NCI-H2196 treated with DMSO at 0.1 percent for 48 hours (cell line): ENCODE results near the gene VAPA.

Experiments used
- DNase-seq: peaks from one replicate; lab custom pipeline; 2025; ENCODE audit not compliant: unreplicated experiment; lab: John Stamatoyannopoulos, UW

VAPA gene

DNA sequence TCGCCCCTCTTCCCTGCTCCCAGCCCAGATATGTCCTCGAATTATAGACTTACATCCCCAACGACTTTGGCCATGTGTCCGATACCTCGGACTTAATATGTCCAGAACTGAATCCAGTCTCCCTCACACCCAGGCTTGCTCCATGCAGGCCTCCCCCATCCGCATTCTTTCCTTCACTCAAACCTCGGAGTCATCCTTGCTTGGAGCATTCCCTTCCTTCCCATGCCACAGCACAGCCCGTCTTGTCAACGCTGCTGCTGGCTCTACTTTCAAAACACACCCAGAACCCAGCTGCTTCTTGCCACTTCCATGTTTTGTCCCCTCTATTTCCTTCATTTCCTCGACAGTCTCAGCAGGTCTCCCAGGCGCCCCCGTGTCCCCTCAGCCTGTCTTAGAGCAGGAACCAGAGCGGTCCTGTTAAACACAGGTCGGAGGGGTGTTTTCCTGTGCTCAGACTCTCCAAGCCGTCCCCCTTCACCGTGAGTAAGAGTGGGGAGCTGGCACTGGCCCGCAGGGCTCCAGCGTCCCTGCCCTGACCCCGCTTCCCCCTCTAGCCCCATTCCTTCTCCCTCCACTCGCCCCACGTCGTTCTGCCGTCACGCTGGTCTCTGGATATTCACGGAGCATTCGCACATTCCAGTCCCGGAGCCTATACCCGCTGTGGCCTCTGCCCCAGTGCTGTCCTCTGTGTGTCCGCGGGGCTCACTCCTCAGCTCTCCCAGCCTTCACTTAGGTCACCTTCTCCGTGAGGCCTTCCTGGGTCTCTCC, 54.4 kb downstream of the VAPA start:
- no peak for DNase-seq

DNA sequence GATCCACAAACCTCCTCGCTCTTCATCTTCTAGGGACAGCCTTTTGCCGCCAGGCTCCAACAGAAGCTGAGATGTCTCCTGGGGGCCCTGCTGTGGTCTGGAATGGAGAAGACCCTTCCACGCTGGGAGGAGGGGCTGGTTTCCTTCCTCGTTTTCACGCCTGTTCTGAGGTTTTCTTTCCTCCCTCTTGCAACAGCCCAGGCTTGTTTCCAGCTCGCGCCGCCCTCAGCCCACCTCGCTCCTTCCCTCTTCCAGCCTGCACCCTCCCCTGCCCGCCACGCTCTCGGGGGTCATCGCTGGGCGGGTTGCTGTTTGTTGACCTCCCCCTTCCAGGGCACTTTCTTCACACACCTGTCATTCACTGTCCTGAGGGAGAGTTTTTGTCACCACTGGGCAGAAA, 55.4 kb downstream of the VAPA start:
- DNase-seq, result no peak

DNA sequence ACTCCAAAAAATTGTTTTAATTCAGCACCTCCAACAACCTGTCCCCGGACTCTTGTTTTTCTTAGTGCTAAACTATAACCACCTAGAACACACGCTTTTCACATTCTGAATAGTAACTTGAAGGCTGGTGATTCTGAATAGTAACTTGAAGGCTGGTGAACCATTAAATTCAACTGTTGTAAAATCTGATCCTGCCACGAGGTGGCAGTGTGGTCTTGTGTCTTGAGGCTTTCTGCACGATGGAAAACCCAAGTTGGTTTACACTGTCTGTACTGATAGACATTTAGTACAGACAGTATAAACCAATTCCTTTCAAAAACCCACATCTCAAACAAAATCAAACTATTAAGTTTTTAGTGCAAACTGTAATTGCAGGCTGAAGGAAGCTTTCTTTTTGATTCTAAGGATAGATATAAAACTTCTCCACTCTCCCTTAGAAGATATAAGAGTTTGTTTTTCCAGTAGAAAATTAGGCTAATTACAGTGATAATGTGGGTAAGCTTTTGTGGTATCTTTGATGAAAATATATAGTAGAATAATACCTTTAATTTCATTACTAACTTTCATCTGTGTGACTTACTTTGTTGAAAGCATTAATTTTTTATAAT, 57.6 kb downstream of the VAPA start:
- DNase-seq, result peak; percentile 46

DNA sequence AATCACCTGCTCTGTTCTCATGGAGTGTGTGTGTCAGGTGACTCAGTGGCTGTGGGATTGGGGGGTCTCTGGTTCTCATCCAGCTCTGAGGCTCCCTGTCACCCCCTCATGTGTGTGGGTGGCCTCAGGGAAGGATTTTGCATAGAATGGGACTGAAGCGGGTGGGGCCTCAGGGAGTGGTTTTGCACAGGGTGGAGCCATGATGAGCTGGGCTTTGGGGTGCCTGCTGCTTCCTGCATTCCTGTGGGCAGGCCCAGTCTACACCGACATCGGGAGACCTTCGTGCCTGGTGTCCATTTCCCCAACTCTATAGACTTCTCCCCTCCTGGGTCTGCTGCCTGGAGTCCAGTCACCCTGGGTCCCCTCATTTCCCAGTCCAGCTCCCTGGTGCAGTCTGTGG, 59.7 kb downstream of the VAPA start:
- no peak for DNase-seq

DNA sequence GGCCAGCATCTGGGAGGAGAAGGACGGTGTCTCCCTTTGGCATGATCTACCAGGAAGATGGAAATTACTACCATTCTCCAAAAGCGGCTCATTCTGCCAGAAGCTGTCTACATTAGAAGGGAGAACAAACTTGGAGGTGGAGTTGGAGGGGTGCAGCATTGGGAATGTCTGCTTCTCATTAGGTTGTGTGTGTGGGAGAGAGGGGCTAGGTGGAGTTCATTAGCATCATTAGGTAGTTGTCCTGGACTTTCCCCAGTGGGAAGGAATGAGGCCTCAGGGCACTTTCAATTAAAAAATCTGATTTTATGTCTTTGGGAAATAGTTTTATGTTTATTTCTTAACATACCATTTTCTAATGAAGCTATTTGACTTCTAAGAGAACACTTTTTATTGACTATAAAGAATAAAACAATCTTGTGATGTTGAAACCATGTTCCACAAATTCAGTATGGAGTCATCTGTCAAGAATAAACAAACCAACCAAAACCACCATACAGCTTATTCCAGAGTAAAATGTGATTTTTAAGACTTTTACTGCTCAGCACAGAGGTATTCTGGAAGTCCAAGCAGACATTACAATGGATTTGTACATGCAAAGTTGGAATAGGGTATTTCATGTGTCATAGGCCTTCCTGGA, 60.6 kb downstream of the VAPA start:
- no peak for DNase-seq

DNA sequence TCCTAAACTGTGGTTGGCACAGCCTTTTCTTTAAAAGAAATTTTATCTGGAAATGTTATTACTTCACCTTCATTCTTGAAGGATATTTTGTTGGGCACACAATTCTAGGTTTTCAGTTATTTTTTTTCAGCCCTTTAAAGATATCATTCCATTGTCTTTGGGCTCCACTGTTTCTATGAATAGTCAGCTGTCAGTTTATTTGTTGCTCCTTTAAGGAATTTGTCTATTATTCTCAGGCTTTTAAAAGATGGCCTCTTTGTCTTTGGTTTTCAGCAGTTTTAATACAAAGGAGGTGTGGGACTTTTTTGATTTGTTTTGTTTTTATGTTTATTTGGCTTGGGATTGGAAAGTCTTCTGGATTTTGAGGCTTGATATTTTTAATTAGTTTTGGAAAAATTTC, 61.8 kb downstream of the VAPA start:
- peak; percentile 11 for DNase-seq

DNA sequence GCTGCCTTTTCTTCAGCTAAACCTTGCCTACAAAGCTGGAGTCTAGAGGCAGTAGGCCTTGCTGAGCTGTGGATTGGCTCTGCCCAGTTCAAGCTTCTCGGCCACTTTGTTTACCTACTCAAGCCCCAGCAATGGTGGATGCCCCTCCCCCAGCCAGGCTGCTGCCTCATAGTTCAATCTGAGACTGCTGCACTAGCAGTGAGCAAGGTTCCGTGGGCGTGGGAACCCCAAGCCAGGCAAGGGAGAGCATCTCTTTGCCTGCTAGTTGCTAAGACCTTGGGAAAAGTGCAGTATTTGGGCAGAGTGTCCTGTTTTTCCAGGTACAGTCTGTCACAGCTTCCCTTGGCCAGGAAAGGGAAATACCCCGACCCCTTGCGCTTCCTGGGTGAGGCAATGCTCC, 68.9 kb downstream of the VAPA start:
- no peak for DNase-seq

DNA sequence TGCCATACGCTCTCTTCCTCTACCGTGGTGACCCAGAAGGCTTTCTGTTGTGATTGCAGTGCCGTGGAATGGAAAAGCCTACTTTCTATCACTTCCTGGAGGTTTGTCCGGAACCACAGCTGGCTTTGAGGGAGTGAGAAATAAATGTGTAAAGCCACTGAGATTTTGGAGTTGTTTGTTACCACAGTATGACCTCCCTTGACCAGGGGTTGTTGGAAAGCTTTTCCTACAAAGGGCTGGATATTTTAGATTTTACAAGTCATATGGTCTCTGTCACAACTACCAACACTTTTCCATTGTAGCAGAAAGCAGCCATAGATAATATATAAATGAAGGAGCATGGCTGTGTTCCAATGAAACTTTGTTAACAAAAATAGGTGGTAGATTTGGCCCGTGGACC, 70.3 kb downstream of the VAPA start:
- DNase-seq, result no peak

DNA sequence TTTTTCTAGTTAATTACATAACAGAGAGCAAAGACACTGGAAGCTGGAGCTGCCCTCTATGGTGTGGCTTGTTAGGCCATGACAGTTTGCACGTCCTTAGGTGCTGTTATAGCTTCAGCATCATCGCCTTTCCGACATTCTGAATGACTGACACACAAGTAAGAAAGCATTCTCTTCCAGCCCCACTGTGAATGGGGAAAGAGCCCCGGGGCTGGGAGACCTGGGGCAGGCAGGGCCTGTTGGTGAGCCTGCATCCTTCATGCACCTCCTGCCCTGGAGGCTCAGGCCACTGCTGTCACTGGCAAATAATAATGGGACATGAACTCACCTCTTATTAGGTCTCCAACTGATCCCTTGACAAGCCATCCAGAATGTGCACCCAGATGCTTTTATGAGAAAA, 71.8 kb downstream of the VAPA start:
- no peak for DNase-seq

DNA sequence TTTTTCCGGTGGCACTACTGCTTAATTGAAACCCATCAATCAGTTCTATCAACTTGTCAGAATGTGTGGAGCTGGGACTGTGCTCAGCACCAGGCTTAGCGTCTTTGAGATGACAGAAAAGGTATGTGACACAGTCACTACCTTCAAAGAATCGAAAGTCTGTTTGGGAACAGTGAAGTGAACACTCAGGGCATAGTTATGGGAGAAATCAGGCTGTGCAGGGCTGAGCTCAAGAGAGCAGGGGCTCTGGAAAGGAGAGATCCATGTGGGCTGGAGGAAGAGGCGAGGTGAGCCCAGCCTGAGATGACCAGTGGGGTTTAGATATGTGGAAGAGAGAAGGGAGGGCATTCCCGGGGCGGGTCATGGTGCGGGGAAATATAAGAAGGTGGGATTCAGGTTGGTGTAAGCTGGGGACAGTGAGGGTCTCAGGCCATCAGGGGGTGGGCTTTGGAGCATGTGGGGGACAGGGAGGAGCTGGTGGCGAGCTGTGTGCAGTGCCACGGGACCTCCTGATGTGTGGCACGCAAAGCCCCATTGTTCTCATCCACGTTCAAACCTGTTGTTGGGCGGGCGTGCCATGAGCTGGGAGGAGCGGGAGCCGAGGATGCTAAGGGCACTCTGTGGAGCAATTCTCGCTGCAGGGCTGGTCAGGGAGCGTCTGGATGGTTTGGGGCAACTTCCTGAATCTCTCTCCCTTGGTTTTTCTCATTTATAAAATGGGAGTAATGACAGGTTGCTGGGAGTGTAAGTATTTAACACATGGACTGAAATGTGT, 72.5 kb downstream of the VAPA start:
- DNase-seq, result no peak

DNA sequence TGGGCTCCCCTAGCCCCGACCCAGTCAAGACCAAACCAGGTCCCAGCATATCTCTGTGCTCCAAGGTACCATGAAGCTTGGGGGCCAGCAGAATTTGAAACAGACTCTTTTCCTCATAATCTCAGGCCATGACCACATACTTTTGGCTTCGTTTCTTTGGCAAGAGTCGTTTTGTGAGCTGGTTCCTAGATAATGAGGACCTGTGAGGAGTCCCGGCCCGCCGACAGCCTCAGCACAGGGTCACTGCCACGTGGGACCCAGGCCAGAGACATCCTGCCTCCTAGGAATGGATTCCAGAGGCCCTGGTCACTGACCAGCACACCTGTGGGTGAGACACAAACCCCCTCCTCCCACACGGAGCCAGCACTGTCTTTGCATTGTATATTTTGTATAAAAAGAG, 73.5 kb downstream of the VAPA start:
- peak; percentile 49 for DNase-seq

DNA sequence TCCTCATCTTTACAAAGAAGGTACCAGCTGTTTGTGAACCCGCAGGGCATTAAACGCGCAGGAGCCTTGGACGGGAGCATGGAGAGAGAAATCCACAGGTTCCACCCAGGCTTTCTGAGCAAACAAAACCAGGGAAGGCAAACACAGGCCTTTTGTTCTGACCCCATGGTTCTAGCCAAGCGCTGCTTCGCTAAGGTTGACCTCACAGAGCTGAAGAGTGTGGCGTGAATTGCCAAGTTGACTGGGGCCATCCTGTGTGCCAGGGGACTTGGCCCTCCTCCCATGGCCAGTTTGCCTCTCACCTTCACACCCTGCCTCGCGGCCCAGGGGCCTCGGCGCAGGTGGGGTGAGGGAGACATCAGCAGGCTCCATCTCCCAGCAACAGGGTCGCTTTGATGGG, 74.1 kb downstream of the VAPA start:
- DNase-seq, result peak; percentile 96

DNA sequence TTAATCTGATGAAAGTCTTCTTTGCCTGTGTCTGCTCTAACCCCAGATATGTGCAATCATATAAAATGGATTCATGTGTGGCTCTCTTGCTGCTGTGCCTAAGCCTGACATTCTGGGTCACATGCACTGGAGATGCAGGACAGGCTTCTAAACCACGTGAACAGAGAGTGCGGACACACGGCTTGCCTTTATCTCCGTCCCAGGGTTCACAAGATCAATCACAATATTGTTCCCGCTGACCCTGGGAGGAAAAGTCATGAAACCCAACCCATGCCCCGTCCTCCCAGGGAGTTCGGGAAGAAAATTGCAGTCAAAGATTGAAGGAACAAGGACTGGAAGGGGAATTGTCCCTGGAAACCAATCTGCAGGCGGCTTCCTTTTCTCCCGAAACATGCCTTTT, 74.8 kb downstream of the VAPA start:
- DNase-seq, result no peak

DNA sequence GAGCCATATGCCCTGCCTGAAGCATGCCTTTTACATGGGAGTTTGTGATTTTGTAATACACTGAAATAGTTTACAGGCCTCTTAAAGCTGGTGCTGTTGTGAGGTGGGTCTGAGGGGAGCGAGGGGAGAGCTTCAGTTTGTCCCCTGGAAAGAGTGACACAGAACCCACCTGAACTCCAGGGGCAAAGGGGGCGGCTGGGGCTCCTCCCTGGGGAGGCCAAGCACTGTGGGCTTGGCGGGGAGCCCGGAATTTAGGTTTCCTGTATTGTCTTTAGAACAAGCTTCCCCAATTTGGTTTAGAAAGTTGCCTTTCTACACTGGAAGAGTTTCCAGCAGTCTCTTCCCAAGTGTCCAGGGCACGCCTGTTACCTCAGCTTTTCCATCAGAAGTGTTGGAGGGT, 75.7 kb downstream of the VAPA start:
- no peak for DNase-seq

DNA sequence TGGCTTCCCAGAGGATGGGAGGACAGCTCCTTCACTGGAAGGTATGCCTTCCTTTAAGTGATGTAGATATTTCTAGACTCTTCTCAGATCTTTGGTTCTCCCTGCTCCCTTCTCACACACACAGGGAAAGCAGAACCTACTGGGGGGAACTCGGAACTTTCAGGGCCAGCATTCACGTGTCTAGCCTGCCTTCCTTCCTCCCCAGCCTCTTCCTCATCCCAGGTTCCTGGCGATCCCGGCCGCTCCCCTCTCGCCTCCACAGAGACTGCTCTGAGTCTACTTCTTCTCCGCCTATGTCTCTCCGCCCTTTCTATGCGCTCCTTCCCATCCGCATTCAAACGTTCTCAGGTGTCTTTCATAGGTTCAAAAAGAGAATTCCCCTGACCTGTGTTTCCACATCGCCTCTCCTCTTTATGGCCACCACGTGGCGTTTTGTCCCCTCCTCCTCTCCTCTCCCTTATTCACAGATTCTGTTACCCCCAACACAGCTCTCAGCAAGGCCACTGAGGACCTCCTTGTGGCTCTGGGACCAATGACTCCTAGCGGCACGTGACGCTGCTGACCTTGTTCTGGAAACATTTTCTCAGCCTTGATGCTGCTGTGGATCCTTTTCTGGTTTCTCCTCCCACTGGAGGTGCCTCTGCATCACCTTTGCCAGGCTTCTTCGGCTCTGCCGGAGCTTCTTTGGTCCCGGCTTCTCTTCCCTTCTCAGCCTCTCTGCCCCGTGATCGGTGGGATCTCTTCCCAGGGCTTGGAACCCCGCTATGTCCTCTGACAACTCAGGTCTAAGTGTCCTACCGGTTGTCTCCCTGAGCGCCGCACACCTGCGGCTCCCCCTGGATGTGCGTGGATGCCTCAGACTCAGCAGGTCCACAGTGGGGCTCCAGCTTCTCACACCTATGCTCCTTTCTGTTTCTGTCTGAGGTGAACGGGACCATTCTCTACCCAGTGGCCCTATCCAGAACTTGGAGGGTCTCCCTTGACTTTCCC, 77.5 kb downstream of the VAPA start:
- no peak for DNase-seq

DNA sequence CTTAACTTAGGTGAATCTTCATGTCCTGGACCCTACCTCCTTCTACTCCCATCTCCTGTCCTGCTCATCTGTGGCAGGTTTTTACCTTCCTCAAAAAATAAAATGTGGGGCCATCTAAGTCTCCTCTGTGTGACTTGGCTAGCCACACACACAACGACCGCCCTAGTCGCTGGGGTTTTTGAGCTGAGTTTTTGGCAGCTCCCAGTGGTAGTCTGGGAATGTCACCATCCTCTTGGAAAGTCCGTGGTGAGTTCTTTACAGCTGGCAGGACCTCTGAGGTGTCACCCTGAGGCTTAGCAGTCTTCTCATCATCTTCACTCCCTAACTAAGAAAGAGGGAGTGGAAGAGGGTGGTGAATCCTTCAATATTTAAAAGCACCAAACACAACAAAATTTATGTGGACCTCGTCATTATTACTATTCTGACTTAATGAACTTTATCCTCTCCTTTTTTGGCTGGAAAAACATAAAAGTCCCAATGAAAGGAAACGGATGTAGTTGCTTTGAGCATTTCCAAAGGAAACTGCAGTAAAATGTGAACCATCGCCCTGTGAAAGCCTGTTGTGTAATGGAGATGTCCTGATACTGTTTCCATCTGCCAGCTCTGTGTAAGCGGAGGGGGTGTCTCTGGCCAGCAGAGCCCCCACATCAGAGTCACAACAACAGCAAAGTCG, 78.6 kb downstream of the VAPA start:
- DNase-seq, result no peak

DNA sequence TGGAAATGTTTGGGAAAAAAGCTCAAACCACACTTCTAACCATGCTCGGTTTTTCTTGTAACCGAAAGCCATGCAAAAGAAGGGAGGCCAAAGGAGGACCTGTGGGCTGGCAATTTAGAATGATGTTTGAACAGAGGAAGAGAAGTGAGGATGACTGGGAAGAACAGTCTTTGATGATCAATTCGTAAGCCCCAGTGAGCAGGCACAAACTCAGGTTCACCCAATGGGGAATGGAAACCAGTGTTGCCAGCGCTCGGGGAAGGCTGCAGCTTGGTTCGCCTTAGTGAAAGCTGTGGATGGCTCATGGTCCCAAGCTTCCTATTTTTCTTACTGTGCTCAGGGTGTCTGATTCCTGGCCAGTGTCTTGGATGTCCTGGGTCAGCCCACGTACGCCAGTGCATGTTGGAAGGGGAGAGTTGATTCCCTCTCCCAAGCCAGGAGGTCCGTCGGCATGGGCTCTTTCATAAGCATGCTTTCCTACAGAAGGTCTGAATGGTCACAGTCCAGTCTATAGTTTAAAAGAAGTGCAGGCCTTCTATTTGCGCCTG, 79.2 kb downstream of the VAPA start:
- DNase-seq, result no peak

DNA sequence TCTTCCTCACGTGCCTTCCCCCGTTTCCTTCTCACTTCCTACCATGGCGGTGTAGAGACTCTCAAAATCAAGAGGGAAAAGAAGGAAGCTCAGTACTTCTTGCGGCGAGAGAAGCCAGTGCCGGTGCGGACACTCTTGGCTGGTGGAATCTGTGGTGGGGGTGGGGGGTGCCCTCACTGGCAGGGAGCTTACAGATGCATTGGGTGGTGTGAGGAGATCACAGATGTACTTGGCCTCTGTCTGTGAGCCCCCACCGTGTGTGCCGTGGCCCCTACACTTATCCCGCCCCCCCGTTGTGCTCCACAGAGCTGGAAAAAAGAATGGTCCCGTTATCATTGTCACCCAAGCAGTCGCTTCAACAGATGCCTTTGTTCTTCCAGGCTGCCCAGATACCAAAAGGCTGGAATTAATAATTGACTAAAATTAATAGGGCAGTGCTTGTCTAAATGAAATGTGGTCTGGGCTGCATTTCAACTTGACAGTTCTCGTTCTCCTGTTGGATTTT, 79.8 kb downstream of the VAPA start:
- no peak for DNase-seq

DNA sequence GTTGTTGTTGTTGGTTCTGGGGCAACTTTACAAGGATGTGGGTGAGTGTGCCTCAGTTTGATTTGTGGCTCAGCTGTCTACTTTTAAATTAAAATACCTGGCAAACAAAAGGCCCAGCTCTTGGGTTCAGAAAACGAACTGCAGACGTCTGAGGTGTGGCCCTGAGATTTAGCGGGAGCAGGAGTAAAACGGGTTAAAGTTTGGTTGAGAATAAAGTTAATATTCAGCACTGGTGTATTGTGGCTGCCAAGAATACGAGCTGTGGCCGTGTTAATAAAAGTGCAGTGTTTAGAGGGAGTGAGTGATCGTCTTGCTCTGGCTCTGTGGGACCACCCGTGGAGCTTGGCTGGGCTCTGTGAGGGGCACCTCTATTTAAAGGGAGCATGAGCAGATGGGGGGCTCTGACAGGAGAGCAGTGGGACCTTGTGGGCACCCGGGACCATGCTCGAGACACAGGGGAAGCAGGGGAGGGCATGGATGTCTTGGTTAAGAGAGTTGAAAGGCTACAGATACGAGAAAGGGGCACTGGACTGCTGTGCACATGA, 80.3 kb downstream of the VAPA start:
- DNase-seq, result no peak
